HepG2 (cell line): ENCODE data around the gene METRN. TPM values are rescaled to one million over a fixed set of nuclear protein-coding genes. Genes with fewer than 3 reads are reported as not detected.

Experiments used
- ATAC-seq: fragments of 200-7000 bp; cut with Tn5 transposase; 3 replicates; pipeline ENCODE4 v1.9.1; 2020; ENCODE audit warnings: mild to moderate bottlenecking, moderate library complexity
- BruUV-seq: library from RNA; stranded (reverse); fragments of 400-500 nt; replicated peaks from 2 replicates; lab custom pipeline; 2021; lab: Mats Ljungman, UMichigan
- CTCF ChIA-PET: fragments of 300-600 bp; formaldehyde crosslinking; extraction: SDS; loops from one replicate; lab custom pipeline; 2021; ENCODE audit warnings: low total read pairs, inconsistent platforms, low intra/inter-chr PET ratio; lab: Yijun Ruan, JAX
- POLR2A ChIA-PET: fragments of 350-600 bp; sonication (Branson Sonifier 250); formaldehyde crosslinking; loops from one replicate; lab custom pipeline; 2020; ENCODE audit warnings: antibody characterized with exemption, inconsistent platforms; lab: Yijun Ruan, JAX
- DNase-seq: peaks from one replicate; pipeline ENCODE4 v3.0.0-alpha.2; 2015; ENCODE audit warnings: low spot score
- FAIRE-seq: peaks from 3 replicates; lab custom pipeline; 2011; peaks lifted over from hg19 to GRCh38; lab: Jason Lieb, UNC
- H2AFZ ChIP-seq: one replicate; pipeline ENCODE4 v1.6.1; 2011; ENCODE audit warnings: low read length, inconsistent platforms
- H3K27ac ChIP-seq: fragments of 300-600 bp; 3 replicates; pipeline ENCODE4 v1.8.0; 2011; ENCODE audit warnings: mixed run types, mild to moderate bottlenecking, mixed read lengths, low read length, inconsistent platforms; ENCODE audit not compliant: insufficient read depth; ENCODE audit errors: extremely low read length
- H3K27me3 ChIP-seq, 2 experiments: fragments of 200-600 bp in 1 of 2; 2 replicates in 1 of 2; 3 replicates in 1 of 2; pipeline versions ENCODE4 v1.6.0 to v1.8.0; 2011; ENCODE audit warnings: low read length in 2 of 2, mild to moderate bottlenecking in 2 of 2, moderate library complexity in 2 of 2, inconsistent platforms in 1 of 2; ENCODE audit not compliant: insufficient read depth in 2 of 2, control insufficient read depth in 1 of 2
- H3K36me3 ChIP-seq, 2 experiments: fragments of 200-600 bp in 1 of 2; replicated peaks in 1 of 2; 2 replicates in 1 of 2; 3 replicates in 1 of 2; pipeline versions ENCODE4 v1.5.1 to v1.8.0; 2011; ENCODE audit warnings: low read length in 2 of 2, inconsistent platforms in 1 of 2; ENCODE audit not compliant: insufficient read depth in 2 of 2, control insufficient read depth in 1 of 2
- H3K4me1 ChIP-seq: 2 replicates; pipeline ENCODE4 v1.5.1; 2012; ENCODE audit warnings: low read length, inconsistent platforms; ENCODE audit not compliant: insufficient read depth
- H3K4me2 ChIP-seq: 2 replicates; pipeline ENCODE4 v1.6.0; 2011; ENCODE audit warnings: low read depth, low read length, inconsistent platforms
- H3K4me3 ChIP-seq, 3 experiments: fragments of 200-600 bp in 1 of 3; sonication (generic), shearing (Covaris generic) in 1 of 3; replicated peaks in 1 of 3; 2 replicates each; pipeline ENCODE4 v1.5.1; 2011 to 2016; ENCODE audit warnings: low read length in 3 of 3, inconsistent platforms in 2 of 3, low read depth in 2 of 3, mild to moderate bottlenecking in 2 of 3, control low read depth in 1 of 3, mixed read lengths in 1 of 3; ENCODE audit not compliant: insufficient read depth in 1 of 3
- H3K79me2 ChIP-seq: one replicate; pipeline ENCODE4 v1.6.1; 2011; ENCODE audit warnings: low read length, inconsistent platforms; ENCODE audit not compliant: insufficient read depth
- H3K9ac ChIP-seq: 2 replicates; pipeline ENCODE4 v1.6.0; 2011; ENCODE audit warnings: mild to moderate bottlenecking, low read depth, low read length, inconsistent platforms; ENCODE audit not compliant: insufficient read depth
- H3K9me3 ChIP-seq: 2 replicates; pipeline ENCODE4 v1.5.1; 2012; ENCODE audit warnings: mild to moderate bottlenecking, low read length
- H4K20me1 ChIP-seq: 2 replicates; pipeline ENCODE4 v1.6.0; 2011; ENCODE audit warnings: inconsistent platforms, mild to moderate bottlenecking, low read length, moderate library complexity; ENCODE audit not compliant: insufficient read depth
- SETDB1 ChIP-seq: sonication (generic); formaldehyde crosslinking; IDR thresholded peaks from 2 replicates; pipeline ENCODE4 v1.5.1; 2020; ENCODE audit warnings: missing genetic modification reagents, mild to moderate bottlenecking, borderline replicate concordance
- SIN3A ChIP-seq: IDR thresholded peaks from 2 replicates; pipeline ENCODE4 v1.6.1; 2011; ENCODE audit warnings: low read depth, mild to moderate bottlenecking, control low read depth, low read length, borderline replicate concordance
- ZNF12 ChIP-seq: sonication (generic); formaldehyde crosslinking; IDR thresholded peaks from 2 replicates; pipeline ENCODE4 v1.5.0; 2020; ENCODE audit warnings: missing genetic modification reagents
- ZNF282 ChIP-seq: fragments of 450-650 bp; IDR thresholded peaks from 2 replicates; pipeline ENCODE4 v1.6.1; 2018; ENCODE audit not compliant: partially characterized antibody
- WGBS: methylation state at CpG from one replicate; pipeline ENCODE4 v1.1.6; 2017; ENCODE audit warnings: low lambda C conversion rate; 5-methylcytosine and 5-hydroxymethylcytosine counted together
- in situ Hi-C: cut with HindIII; loops from 2 replicates; pipeline ENCODE4 v1.10.0; 2017; ENCODE audit warnings: low pct_unique_long_range_greater_than_20kb; ENCODE audit not compliant: extremely low pct_ligation_motif_present
- intact Hi-C: fragments of 100-400 bp; cut with micrococcal nuclease; formaldehyde crosslinking; loops from one replicate; pipeline ENCODE4 v1.10.0; 2022; ENCODE audit not compliant: unreplicated experiment
- polyA plus RNA-seq, 8 experiments: library from polyadenylated mRNA; depleted of rRNA in 3 of 8; stranded (reverse) in 7 of 8; unstranded in 1 of 8; fragments of >200 nt; fragmentation: Illumina TruSeq in 4 of 8; extraction: Trizol in 4 of 8; gene quantifications; 2 replicates each; pipeline versions ENCODE4 v1.2.1 to v1.2.3, GENCODE V29; 2011 to 2016; ENCODE audit warnings: low read depth in 4 of 8, missing spikeins in 1 of 8, mixed read lengths in 1 of 8; ENCODE audit not compliant: insufficient read depth in 1 of 8
- total RNA-seq, 5 experiments: library from RNA; depleted of rRNA; stranded (reverse); fragments of >200 nt; fragmentation: Illumina TruSeq; extraction: Trizol; gene quantifications; 2 replicates each; pipeline ENCODE4 v1.2.3, GENCODE V29; 2016; ENCODE audit warnings: low read depth in 1 of 5
- TF ChIP-seq, protein P1 (sequence below): sonication (generic); formaldehyde crosslinking; IDR thresholded peaks from 2 replicates; pipeline ENCODE4 v1.5.1; 2020; ENCODE audit warnings: missing genetic modification reagents, mild to moderate bottlenecking, borderline replicate concordance
- TF ChIP-seq, protein P2 (sequence below): sonication (generic); formaldehyde crosslinking; IDR thresholded peaks from 2 replicates; pipeline ENCODE4 v1.4.0; 2020; ENCODE audit warnings: missing genetic modification reagents
- TF ChIP-seq, protein P3 (sequence below): sonication (generic); formaldehyde crosslinking; IDR thresholded peaks from 2 replicates; pipeline ENCODE4 v1.4.0; 2020; ENCODE audit warnings: missing genetic modification reagents, mild to moderate bottlenecking, borderline replicate concordance

Gene METRN
- total and polyA plus RNA-seq, 2 of the 13 experiments (the other 11 are each of a cell fraction or from before 2014, with no cell fraction given): 25.5 to 46.1 TPM

DNA sequence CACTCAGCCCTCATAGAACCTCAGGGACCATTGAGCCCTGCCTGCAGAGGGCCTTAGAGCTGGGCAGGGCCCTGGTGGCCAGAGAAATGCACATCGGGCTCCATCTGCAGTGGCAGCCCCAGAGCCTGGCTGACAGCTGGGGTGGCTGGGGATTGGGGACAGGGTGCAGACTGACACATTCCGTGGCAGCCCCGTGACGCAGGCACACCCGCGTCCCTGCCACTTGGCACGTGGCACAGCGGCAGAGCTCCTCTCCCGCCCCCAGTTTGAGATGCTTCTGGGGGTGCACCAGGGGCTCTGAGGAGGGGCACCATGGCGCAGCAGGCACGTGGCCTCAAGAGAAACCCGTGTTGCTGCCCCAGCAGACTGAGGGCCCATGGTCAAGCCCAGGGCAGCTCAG, 11.5 kb upstream of the METRN start:
- in situ Hi-C loops (no loop called here), intact Hi-C loops (no loop called here)
- Histone ChIP-seq H3K36me3 (no peaks in the 10 kb centered on the region), H3K9ac (no peak overlapping the region), H3K27me3 (peaks cover 33 to 76% of the 10 kb centered on the region in 2 experiments), H3K4me2 (no peak overlapping the region), H3K4me3 (no peak overlapping the region), H3K9me3 (no peaks in the 10 kb centered on the region), H4K20me1 (peaks cover 3% of the 10 kb centered on the region; the same call in 1 of the 2 replicates), H3K27ac (no peak overlapping the region), H3K4me1 (no peaks in the 10 kb centered on the region), H2AFZ (no peak overlapping the region), H3K79me2 (no peaks in the 10 kb centered on the region)
- ChIA-PET POLR2A (no interaction called here), CTCF (no interaction called here)
- no TSS peak for BruUV-seq
- no CpG with 5 or more reads among the region's 12 CpGs for WGBS
- FAIRE-seq (no peak), DNase-seq (no peak), ATAC-seq (peak; percentile 11; the same call in 1 of the 3 replicates)
- TF ChIP-seq SIN3A: no peak
- TF ChIP-seq, protein P1, sequence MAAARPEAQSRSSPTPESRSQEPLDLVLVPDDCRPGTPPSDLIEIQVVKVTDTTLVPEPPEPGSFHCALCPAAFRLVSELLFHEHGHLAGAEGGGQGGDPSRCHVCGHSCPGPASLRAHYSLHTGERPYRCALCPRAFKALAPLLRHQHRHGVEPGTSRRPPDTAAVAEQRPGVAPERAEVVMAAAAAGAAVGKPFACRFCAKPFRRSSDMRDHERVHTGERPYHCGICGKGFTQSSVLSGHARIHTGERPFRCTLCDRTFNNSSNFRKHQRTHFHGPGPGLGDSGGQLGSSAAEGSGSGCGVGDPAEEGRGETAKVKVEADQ: no peak
- TF ChIP-seq ZNF12 (CRISPR knock-in tag): no peak
- no peak for TF ChIP-seq SETDB1 (CRISPR knock-in tag)
- no peak for TF ChIP-seq ZNF282
- TF ChIP-seq, protein P2, sequence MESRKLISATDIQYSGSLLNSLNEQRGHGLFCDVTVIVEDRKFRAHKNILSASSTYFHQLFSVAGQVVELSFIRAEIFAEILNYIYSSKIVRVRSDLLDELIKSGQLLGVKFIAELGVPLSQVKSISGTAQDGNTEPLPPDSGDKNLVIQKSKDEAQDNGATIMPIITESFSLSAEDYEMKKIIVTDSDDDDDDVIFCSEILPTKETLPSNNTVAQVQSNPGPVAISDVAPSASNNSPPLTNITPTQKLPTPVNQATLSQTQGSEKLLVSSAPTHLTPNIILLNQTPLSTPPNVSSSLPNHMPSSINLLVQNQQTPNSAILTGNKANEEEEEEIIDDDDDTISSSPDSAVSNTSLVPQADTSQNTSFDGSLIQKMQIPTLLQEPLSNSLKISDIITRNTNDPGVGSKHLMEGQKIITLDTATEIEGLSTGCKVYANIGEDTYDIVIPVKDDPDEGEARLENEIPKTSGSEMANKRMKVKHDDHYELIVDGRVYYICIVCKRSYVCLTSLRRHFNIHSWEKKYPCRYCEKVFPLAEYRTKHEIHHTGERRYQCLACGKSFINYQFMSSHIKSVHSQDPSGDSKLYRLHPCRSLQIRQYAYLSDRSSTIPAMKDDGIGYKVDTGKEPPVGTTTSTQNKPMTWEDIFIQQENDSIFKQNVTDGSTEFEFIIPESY (CRISPR knock-in tag): no peak
- TF ChIP-seq, protein P3, sequence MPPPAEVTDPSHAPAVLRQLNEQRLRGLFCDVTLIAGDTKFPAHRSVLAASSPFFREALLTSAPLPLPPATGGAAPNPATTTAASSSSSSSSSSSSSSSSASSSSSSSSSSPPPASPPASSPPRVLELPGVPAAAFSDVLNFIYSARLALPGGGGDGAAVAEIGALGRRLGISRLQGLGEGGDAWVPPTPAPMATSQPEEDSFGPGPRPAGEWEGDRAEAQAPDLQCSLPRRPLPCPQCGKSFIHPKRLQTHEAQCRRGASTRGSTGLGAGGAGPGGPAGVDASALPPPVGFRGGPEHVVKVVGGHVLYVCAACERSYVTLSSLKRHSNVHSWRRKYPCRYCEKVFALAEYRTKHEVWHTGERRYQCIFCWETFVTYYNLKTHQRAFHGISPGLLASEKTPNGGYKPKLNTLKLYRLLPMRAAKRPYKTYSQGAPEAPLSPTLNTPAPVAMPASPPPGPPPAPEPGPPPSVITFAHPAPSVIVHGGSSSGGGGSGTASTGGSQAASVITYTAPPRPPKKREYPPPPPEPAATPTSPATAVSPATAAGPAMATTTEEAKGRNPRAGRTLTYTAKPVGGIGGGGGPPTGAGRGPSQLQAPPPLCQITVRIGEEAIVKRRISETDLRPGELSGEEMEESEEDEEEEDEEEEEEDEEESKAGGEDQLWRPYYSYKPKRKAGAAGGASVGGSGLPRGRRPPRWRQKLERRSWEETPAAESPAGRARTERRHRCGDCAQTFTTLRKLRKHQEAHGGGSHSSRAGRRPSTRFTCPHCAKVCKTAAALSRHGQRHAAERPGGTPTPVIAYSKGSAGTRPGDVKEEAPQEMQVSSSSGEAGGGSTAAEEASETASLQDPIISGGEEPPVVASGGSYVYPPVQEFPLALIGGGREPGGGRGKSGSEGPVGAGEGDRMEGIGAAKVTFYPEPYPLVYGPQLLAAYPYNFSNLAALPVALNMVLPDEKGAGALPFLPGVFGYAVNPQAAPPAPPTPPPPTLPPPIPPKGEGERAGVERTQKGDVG (CRISPR knock-in tag): no peak
